ENCODE measurements around the gene CATSPERZ. TPM values are rescaled to one million over a fixed set of nuclear protein-coding genes. Genes with fewer than 3 reads are reported as not detected.

Gene CATSPERZ
- total RNA-seq, 1 donor from 2014 or later, result not detected

DNA sequence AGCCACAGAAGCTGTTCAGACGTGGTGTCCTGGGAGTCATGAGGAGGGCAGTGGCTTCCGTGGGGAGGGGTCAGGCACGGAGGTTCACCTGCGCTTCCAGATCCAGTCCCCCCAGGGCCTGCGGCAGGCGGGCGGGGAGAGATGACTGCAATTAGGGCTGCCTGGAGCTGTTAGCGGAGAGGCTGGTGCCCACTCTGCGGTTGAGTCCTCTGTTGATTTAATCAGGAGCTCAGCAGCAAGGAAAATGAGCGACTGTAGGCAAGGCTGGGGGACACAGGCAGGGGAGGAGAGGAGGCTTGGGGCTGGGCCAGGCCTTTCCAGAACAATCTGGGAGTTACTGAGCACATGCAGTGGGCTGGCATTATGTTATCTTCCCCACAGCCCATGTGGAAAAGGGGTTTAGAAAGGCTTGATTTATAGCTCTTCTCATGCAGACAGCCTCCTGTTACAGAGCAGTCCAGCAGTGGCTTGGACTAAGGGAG, 35.7 kb upstream of the CATSPERZ start:
- DNase-seq (ENCODE audit: extremely low spot score in 2 of 2), result no peak
- Histone ChIP-seq H3K4me1 (peaks cover 21% of the 10 kb centered on the region), H3K36me3 (peaks cover 0 to 57% of the 10 kb centered on the region in 2 donors), H3K27me3 (no peaks in the 10 kb centered on the region), H3K27ac (no peak overlapping the region), H3K9me3 (no peaks in the 10 kb centered on the region), H3K4me3 (no peak overlapping the region)
- no peak for TF ChIP-seq POLR2AphosphoS5 (IDR thresholded peaks at IDR 0.05; ENCODE audit: insufficient read depth in 1 of 2, low read depth in 1 of 2)
- TF ChIP-seq, protein P1, sequence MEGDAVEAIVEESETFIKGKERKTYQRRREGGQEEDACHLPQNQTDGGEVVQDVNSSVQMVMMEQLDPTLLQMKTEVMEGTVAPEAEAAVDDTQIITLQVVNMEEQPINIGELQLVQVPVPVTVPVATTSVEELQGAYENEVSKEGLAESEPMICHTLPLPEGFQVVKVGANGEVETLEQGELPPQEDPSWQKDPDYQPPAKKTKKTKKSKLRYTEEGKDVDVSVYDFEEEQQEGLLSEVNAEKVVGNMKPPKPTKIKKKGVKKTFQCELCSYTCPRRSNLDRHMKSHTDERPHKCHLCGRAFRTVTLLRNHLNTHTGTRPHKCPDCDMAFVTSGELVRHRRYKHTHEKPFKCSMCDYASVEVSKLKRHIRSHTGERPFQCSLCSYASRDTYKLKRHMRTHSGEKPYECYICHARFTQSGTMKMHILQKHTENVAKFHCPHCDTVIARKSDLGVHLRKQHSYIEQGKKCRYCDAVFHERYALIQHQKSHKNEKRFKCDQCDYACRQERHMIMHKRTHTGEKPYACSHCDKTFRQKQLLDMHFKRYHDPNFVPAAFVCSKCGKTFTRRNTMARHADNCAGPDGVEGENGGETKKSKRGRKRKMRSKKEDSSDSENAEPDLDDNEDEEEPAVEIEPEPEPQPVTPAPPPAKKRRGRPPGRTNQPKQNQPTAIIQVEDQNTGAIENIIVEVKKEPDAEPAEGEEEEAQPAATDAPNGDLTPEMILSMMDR (IDR thresholded peaks at IDR 0.05), result no peak
- TF ChIP-seq POLR2A (IDR thresholded peaks at IDR 0.05), result no peak
- intact Hi-C loops (cut with DNase I), result no loop called here

DNA sequence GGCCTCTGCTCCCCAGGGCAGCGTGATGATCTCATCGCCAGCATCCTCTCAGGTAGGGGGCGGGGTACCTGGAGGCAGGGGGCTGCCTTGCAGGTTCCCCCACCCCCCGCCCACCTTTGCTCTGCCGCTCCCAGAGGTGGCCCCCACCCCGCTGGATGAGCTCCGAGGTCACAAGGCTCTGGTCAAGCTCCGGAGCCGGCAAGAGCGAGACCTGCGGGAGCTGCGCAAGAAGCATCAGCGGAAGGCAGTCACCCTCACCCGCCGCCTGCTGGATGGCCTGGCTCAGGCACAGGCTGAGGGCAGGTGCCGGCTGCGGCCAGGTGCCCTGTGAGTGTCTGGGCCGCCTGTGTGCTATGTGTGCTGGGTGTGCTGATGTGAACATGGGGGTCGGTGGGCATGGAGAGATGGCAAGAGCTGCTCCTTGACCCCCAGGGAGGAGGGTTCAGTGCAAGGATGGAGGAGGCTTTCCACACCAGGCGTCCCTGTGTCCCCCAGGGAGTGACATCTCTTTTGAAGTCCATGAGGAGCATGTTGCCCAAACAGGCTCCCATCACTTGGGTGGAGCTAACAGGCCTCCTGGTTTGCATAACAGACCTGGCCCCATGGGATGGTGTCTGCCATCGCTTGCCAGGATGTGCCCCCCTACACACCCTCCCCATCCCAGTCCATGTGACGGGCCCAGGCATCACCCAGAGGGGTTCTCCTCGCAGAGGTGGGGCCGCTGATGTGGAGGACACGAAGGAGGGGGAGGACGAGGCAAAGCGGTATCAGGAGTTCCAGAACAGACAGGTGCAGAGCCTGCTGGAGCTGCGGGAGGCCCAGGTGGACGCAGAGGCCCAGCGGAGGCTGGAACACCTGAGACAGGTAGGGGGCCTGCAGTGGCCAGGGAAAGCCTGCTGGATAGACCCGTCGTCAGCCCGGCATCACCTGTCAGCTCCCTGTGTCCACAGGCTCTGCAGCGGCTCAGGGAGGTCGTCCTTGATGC, 34.7 kb upstream of the CATSPERZ start:
- Histone ChIP-seq H3K9me3 (no peaks in the 10 kb centered on the region), H3K27me3 (no peaks in the 10 kb centered on the region), H3K36me3 (peaks cover 0 to 53% of the 10 kb centered on the region in 2 donors), H3K4me3 (no peak overlapping the region), H3K27ac (no peak overlapping the region), H3K4me1 (peaks cover 21% of the 10 kb centered on the region)
- TF ChIP-seq POLR2A (IDR thresholded peaks at IDR 0.05), result no peak
- TF ChIP-seq, protein P1 (IDR thresholded peaks at IDR 0.05), result no peak
- no peak for TF ChIP-seq POLR2AphosphoS5 (IDR thresholded peaks at IDR 0.05; ENCODE audit: insufficient read depth in 1 of 2, low read depth in 1 of 2)
- intact Hi-C loops (cut with DNase I), result no loop called here
- no peak for DNase-seq (ENCODE audit: extremely low spot score in 2 of 2)

- Histone ChIP-seq H3K4me3 (no peak overlapping the region), H3K9me3 (no peaks in the 10 kb centered on the region), H3K27ac (no peak overlapping the region), H3K4me1 (peaks cover 21% of the 10 kb centered on the region), H3K27me3 (no peaks in the 10 kb centered on the region), H3K36me3 (peaks cover 0 to 46% of the 10 kb centered on the region in 2 donors)
- TF ChIP-seq POLR2A (IDR thresholded peaks at IDR 0.05), result no peak
- TF ChIP-seq, protein P1 (IDR thresholded peaks at IDR 0.05), result no peak
- TF ChIP-seq POLR2AphosphoS5 (IDR thresholded peaks at IDR 0.05; ENCODE audit: insufficient read depth in 1 of 2, low read depth in 1 of 2), result no peak
- DNase-seq (ENCODE audit: extremely low spot score in 2 of 2), result no peak
- intact Hi-C loops (cut with DNase I), result no loop called here
Observed at GRCh38 chr11:64266339-64266738, 33.8 kb upstream of the CATSPERZ start.

GRCh38 chr11:64267207-64267945, 32.8 kb upstream of the CATSPERZ start:
- Histone ChIP-seq H3K4me3 (no peak overlapping the region), H3K27me3 (no peaks in the 10 kb centered on the region), H3K27ac (peak overlapping the region; percentile 98), H3K36me3 (peaks cover 0 to 38% of the 10 kb centered on the region in 2 donors), H3K9me3 (no peaks in the 10 kb centered on the region), H3K4me1 (peaks cover 31% of the 10 kb centered on the region)
- no peak for TF ChIP-seq POLR2A (IDR thresholded peaks at IDR 0.05)
- TF ChIP-seq, protein P1 (IDR thresholded peaks at IDR 0.05), result no peak
- TF ChIP-seq POLR2AphosphoS5 (IDR thresholded peaks at IDR 0.05; ENCODE audit: insufficient read depth in 1 of 2, low read depth in 1 of 2), result no peak
- intact Hi-C loops (cut with DNase I), result no loop called here
- DNase-seq (ENCODE audit: extremely low spot score in 2 of 2), result no peak
